GM21381 (cell line): ENCODE measurements around the gene DDX18.
A peak's percentile ranks its signal among the peaks of the same experiment; 100 is the strongest.

ENCODE experiments used
- ATAC-seq: cut with Tn5 transposase; IDR thresholded peaks from one replicate; pipeline ENCODE4 v1.9.1; 2021; ENCODE audit warnings: mild to moderate bottlenecking, moderate library complexity; ENCODE audit not compliant: unreplicated experiment

DDX18 gene

DNA sequence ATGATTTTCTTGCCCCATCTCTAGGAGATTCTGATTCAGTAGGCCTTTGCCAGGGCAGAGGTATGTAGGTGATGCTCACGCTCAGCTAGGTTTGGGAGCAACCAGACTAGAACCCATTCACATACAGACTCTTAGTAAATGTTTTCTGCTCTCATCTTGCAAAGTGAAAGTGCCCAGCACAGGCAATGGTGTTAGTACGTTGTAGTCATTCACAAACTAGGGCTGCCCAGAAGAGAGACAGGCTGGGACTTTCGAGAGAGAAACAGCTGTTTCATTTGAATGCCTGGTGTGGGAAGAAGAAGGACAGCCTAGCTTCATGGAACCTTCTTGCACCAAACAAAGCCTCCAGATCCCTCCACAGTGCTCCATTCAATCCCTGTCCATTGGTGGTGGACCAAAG lies 19.4 kb downstream of the DDX18 start:
- ATAC-seq = no peak

DNA sequence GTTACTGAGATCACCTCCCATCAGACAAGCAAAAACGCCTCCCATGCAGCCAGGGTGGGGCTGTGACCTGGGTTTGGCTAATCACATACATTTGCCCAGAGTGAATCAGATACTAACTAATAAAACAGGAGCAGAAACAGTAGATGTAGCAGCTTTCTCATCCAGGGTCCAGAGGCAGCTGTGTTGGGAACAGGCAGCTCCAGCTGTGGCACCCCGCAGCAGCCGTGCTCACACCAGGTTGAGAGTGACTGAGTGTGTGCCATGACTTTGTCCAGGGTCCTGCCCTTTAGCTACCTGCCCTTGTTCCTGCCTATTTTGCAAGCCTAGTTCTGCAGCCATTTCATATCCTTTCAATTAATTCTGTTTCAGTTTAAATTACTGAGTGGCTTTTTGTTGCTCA lies 20.5 kb downstream of the DDX18 start:
- no peak for ATAC-seq

DNA sequence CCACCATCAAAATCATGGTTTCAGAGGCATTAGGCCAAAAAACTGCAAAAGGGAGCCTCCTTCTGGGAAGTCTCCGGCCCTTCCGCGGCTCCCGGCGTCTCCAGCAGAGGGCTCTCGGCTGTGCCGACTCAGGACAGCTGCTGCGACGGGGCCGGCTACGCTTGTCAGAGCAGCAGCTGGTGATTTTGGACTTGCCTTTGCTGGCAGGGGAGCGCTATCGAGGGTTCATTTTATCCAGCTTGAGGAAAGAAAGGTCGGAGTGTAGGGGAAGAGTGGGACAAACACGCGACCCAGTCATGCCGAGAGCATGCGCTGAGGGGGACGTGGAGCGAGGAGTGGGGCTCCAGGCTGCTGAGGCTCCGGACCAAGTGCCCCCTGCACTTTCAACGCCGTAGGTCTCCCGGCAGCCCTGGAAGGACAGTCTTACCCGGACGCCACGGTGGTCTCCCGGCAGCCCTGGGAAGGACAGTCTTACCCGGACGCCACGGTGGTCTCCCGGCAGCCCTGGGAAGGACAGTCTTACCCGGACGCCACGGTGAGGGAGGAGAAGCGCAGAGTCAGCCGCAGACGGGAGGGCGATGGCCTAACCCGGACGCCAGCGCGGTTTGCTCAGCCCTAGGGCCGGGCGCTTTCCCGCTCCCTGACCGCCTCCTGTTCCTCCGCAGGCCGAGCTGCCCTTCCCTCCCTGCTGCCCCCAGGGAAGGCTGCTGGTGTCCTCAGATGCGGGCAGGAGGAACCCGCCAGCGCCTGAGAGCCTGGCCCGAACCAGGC lies 21.7 kb downstream of the DDX18 start:
- ATAC-seq = peak; percentile 88

DNA sequence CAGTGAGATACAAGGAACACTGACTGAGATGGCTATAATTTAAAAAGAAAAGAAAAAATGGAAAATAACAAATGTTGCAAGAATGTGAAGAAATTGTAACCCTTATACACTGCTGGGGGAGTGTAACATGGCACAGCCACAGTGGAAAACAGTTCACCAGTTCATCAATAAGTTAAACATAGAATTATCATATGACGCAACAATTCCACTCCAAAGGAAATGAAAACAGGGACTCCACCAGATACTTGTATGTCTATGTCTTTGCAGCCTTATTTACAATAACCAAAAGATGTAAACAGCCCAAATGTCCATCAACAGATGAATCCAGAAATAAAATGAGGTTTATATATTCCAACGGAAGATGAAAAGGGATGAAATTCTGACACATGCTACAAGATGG lies 30.8 kb downstream of the DDX18 start:
- ATAC-seq = no peak

DNA sequence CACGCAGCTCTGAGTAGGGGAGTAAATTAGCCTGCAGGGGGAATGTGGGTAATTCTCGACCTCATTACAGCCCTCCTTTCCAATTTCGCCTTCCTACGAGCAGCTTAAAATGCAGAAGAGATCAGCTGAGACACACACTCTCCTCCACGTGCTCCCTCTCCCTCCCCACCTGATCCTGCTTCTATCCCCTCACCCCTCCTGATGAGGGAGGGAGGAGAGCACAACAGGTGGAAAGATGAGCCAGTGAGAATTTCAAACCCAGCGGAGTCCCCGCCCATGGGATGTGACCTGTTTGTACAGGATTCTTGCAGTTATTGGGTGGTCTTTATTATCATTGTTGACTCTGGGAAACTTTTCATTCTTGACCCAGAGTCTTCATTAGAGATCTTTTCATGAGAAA lies 35.5 kb downstream of the DDX18 start:
- ATAC-seq = no peak

DNA sequence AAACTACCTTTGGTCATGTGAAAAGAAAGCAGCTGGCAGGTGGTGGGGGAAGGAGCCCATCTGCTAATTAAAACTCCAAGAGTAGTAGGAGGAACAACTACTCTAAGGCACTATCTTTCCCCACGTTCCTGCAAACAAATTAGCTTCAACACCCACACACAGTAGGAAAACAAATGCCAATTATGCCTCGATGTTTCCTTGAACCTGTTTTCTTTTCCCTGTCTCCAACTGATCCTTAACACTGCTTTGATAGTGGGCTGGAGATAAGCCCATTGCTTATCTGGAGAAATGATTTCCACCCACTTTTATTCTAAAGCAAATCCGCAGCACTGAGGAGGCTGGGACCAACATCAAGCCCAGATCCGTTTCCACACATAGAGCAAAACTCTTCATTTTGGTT lies 36.0 kb downstream of the DDX18 start:
- ATAC-seq = no peak

DNA sequence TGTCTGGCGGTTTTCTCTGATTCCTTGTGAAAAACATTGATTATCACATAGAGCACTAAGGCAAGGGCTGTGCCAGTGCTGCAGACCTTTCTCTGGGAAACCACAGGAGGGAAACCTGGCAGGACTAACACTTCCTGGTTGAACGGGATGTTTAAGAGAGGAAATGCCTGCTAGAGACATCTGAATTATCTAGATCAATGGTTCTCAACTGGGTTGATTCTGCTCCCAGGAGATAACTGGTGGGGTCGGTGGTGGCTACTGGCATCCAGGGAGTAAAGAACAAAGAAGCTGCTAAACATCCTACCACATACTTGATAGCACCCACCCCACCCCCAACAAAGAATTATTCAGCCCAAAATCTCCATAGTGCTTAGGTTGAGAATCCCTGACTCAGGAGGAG lies 37.5 kb downstream of the DDX18 start:
- ATAC-seq = no peak

DNA sequence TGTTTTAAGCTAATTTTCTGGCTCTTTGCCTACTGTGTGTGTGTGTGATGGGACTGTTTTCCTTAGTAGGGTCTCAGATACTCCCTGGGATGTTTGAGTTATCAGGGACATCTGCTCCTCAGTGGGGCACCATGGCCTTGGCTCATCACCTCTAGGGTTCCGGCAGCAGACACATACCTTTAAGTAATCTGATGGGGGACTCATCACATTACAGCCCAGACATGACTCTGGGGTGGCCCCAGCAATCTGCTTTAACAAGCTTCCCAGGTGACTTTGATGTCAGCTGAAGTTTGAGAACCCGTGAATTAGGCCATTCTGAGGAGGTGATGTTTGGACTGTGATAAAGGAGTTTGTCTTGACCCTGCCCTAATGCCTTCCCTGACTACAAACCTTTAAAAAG lies 38.8 kb downstream of the DDX18 start:
- ATAC-seq = no peak

DNA sequence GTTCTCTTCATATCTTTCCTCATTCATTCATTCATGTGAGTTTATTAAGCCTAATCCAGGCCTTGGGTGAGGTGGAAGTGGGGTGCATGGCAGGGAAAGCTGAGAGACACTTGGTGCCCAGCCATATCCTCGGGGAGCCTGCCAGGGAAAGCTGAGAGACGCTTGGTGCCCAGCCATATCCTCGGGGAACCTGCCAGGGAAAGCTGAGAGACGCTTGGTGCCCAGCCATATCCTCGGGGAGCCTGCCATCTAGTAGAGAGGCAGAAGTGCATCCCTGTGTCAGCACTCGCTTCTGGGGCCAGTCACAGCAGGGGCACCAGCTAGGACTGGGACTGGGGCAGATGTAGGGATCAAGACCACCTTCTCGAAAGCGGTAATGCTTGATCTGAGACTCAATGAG lies 39.4 kb downstream of the DDX18 start:
- ATAC-seq = no peak

DNA sequence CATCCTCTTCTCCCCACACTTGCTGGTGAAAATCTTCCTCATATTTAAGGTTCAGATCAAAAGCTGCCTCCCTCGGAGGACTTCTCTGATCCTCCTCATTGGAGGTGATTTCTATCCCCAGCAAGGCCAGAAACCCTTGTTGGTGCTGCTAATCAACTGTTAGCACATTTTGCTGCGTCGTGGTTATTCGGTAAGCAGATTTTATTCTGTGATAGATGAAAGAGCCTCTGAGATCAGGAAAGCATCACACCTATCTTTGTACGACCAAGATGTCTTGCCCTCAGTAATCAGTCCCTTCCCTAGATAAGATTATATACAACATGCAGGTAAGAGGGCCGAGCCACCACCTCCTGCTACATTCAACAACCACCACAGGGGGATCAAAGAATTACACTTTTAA lies 40.1 kb downstream of the DDX18 start:
- ATAC-seq = no peak

DNA sequence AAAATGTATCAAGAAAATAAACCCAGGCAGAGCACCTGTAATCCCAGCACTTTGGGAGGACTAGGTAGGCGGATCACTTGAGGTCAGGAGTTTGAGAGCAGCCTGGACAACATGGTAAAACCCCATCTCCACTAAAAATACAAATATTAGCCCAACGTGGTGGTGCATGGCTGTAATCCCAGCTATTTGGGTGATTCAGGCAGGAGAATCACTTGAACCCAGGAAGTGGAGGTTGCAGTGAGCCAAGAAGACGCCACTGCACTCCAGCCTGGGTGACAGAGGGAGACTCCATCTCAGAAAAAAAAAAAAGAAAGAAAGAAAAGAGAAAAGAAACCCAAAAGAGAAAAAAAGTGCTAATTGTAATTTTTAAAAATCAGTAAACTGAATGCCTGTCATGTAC lies 41.4 kb downstream of the DDX18 start:
- no peak for ATAC-seq

DNA sequence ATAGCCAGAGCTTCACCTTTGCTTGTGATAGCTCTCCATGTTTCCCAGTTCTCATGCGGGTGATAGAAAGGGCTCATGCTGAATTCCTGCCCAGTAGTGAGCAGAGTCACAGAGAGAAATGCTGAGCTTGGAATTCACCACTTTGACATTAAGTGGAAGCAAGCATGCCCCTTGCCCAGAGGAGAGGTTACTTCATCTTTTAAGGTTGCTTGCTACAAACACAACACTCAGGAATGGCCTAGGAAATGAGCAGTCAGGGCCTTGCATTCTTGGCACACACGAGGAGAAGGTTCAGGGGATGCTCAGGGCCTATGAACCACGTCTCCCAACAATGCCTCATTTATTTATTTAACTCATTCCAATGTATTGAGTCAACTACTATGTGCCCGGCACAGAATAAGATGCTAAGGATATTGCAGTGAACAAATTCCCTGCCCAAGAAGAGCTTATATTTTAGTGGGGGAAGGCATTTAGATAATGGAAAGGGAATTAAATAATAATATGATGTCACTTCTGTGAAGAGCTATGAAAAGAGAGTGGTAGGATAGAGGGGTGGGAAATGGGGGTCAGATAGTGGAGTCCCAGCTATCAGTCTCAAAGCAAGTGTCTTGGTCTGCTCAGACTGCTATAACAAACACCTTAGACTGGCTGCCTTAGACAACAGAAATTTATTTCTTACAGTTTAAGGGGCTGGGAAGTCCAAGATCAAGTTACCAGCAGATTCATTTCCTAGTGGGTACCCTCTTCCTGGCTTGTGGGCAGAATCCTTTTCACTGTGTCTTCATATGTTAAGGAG lies 42.1 kb downstream of the DDX18 start:
- ATAC-seq = no peak

DNA sequence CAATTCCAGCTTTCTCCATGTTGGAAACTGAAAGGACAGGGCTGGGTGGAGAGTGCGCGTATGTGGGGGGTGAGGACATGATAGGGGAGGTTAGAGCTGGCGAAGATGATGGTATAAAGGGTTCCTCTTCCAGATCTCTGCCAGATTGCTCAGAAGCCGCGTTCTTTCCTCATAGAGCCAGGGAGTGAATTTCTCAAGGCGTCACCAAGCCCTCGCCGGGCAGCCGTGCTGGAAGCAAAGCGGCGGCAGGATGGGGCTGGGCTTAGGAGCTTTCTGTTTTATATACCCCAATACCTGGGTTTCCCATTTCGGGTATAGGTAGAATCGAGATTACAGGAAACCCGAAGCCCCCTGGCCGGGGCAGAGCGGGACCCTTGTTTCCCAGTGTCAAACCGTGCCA lies 43.8 kb downstream of the DDX18 start:
- ATAC-seq = no peak

DNA sequence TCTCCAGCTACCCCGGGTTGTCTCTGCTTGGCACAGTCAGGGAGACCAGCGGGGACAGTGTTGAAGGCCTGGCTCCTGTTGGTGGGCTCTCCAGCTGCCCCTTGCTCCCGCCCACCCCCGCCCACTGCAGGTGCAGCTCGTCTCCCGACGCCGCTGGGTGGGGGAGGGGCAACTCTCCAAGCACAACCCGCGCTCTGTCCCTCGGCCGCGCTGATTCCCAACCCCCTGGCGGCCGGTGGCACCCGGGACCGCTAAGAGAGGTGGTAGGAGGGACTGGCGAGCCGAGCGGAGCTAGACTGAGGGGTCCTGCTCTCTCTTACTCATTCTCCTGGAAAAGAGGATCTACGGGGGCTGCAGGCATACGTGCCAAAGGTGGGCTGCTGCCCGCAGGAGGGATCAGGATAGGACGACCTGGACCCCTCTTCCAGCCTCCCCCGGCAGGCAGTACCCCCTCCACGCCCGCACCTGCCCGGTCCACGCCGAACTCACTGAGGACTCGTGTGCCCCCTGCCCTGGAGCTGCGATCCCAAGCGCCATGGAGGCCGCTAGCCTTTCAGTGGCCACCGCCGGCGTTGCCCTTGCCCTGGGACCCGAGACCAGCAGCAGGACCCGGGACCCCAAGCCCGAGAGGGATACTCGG lies 44.5 kb downstream of the DDX18 start:
- no peak for ATAC-seq

DNA sequence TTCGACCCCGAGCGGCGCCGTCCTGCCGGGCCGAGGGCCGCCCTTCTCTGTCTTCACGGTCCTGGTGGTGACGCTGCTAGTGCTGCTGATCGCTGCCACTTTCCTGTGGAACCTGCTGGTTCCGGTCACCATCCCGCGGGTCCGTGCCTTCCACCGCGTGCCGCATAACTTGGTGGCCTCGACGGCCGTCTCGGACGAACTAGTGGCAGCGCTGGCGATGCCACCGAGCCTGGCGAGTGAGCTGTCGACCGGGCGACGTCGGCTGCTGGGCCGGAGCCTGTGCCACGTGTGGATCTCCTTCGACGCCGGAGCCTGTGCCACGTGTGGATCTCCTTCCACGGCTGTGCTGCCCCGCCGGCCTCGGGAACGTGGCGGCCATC lies 45.0 kb downstream of the DDX18 start:
- no peak for ATAC-seq

DNA sequence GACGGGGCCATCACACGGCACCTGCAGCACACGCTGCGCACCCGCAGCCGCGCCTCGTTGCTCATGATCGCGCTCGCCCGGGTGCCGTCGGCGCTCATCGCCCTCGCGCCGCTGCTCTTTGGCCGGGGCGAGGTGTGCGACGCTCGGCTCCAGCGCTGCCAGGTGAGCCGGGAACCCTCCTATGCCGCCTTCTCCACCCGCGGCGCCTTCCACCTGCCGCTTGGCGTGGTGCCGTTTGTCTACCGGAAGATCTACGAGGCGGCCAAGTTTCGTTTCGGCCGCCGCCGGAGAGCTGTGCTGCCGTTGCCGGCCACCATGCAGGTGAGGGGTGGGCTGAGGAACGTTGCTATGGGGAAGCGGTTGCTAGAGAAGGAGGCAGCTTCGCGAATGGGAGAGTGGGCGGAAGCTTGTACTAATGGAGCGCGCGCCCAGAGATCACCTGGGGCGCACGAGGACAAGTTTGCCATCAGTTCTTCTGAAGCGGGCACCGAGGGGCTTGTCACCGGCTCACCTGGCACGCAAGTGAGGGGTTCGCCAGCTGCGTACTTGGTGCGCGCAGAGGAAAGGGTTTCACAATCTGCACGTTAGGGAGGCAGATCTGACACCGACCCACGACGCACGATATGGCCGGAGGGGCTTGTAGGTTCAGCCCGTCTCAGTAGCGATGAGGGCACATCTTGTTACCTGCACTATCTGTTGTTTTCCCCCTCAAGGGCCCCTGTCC lies 45.6 kb downstream of the DDX18 start:
- no peak for ATAC-seq

DNA sequence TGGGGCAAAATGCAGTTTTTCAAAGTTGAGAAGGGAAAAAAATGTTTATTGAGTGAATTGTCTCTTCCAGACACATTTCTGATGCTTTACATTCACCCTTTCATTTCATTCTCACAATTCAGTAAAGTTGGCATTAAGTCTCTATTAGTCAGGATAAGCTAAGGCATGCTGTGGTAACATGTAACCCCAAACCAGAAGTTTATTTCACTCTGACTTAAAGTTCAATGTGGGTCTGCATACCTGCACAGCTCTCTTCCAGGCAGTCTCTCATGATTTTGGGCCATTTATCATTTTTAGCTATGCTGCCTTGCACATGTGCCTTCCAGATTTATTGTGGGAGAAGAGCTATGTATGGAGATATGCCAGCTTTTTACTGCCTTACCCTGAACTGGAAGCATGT lies 48.0 kb downstream of the DDX18 start:
- ATAC-seq = no peak

DNA sequence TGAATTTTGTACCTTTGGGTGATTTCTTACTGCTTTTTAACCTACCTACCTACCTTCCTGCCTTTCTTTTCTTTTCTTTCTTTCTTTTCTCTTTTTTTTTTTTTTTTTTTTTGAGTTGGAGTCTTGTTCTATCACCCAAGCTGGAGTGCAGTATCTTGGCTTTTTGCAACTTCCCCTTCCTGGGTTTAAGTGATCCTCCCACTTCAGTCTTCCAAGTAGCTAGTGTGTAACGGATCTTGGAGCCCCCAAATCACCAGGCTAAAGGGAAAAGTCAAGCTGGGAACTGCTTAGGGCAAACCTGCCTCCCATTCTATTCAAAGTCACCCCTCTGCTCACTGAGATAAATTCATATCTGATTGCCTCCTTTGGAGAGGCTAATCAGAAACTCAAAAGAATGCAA lies 61.3 kb downstream of the DDX18 start:
- no peak for ATAC-seq

DNA sequence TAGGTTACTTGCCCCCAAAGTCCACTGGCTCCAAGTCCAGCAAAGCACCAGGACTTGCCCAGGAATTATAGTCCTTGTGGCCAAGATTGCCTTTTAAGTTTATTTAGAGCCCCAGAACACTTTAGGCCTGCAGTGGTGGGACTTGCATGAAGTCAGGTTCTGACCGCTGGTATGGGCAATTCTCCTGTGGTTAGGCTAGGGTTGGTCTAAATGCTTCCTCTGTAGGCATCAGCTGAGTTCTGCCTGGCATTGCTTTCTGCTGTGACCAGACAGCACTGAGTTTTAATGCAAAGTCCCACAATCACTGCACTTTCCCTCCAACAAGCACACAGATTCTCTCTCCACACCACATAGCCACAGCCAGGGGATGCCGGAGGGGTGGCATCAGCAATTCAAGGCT lies 64.5 kb downstream of the DDX18 start:
- ATAC-seq = no peak
